ENCODE results near the gene POMC. TPM values are rescaled to one million over a fixed set of nuclear protein-coding genes. Genes with fewer than 3 reads are reported as not detected.

POMC gene
- total and polyA plus RNA-seq, 5 donors from 2014 or later = 3.8 to 9.6 (median 4.4) TPM

DNA sequence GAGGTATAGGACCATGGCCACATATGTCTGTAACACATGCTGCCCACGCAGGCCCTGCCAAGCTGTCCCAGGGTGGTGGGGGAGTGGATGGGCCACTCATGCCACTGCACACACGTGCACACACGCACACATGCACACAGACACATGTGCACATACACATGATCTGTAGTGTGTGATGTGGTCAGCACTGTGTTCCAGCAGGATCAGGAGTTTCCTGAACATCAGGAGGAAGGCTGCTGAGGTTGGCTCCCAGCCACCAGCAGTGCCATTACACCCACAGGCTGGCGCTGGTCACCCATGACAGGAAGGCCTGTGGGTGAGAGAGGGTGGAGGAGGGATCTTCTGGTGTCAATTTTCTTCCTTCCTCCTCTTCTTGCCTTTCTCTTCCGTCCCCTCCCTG, 44.7 kb downstream of the POMC start:
- Histone ChIP-seq H3K4me1 (ENCODE audit: control insufficient read depth, insufficient read depth, low read length, poor library complexity, severe bottlenecking) (no peaks in the 10 kb centered on the region), H3K4me3 (ENCODE audit: low read depth, low read length) (no peak overlapping the region), H3K36me3 (ENCODE audit: control insufficient read depth, insufficient read depth, low read length) (no peaks in the 10 kb centered on the region), H3K9me3 (ENCODE audit: control insufficient read depth in 2 of 2, low read length in 2 of 2) (no peaks in the 10 kb centered on the region), H3K27ac (ENCODE audit: insufficient read depth, low read length, poor library complexity, severe bottlenecking) (no peak overlapping the region), H3K27me3 (ENCODE audit: control insufficient read depth, insufficient read depth, low read length) (no peaks in the 10 kb centered on the region)
- ATAC-seq (ENCODE audit: low read depth in 2 of 2) (no peak), DNase-seq (no peak)
- H3K4me3 Mint-ChIP-seq = no peak overlapping the region
- peaks cover 8% of the 10 kb centered on the region for H3K27me3 Mint-ChIP-seq
- no peak overlapping the region for H3K27ac Mint-ChIP-seq
- no peaks in the 10 kb centered on the region for H3K36me3 Mint-ChIP-seq
- peaks cover 0 to 3% (median under 1%) of the 10 kb centered on the region in 4 donors for H3K4me1 Mint-ChIP-seq
- H3K9me3 Mint-ChIP-seq = peaks cover 0 to 2% (median 0%) of the 10 kb centered on the region in 7 donors

DNA sequence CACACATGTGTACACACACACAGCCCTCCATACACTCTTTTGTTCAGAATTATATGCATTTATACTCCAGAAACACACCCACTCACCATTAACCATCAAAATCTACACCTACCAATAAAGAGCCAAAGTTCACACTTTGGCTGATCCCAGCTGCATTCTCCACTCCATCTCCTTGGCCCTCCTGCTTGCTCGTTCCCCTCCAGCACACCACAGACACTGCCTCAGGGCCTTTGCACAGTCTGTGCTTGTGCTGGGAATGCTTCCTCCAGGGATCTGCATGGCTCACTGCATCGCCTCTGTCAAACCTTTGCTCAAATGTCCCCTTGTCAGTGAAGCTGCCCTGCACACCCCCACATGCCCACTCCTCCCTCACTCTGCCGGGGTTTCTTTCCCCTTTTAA, 46.0 kb downstream of the POMC start:
- Histone ChIP-seq H3K27me3 (ENCODE audit: control insufficient read depth, insufficient read depth, low read length) (no peaks in the 10 kb centered on the region), H3K36me3 (ENCODE audit: control insufficient read depth, insufficient read depth, low read length) (no peaks in the 10 kb centered on the region), H3K9me3 (ENCODE audit: control insufficient read depth in 2 of 2, low read length in 2 of 2) (no peaks in the 10 kb centered on the region), H3K4me3 (ENCODE audit: low read depth, low read length) (no peak overlapping the region), H3K27ac (ENCODE audit: insufficient read depth, low read length, poor library complexity, severe bottlenecking) (no peak overlapping the region), H3K4me1 (ENCODE audit: control insufficient read depth, insufficient read depth, low read length, poor library complexity, severe bottlenecking) (no peaks in the 10 kb centered on the region)
- Mint-ChIP-seq H3K27ac (peak overlapping the region in 1 of 3 donors; percentile 50), H3K4me3 (peak overlapping the region in 1 of 4 donors; percentile 3), H3K4me1 (peaks cover 0 to 2% (median 0%) of the 10 kb centered on the region in 4 donors), H3K9me3 (peaks cover 0 to 2% (median 0%) of the 10 kb centered on the region in 7 donors), H3K36me3 (no peaks in the 10 kb centered on the region), H3K27me3 (peaks cover 8% of the 10 kb centered on the region)
- DNase-seq (no peak), ATAC-seq (ENCODE audit: low read depth in 2 of 2) (no peak)

DNA sequence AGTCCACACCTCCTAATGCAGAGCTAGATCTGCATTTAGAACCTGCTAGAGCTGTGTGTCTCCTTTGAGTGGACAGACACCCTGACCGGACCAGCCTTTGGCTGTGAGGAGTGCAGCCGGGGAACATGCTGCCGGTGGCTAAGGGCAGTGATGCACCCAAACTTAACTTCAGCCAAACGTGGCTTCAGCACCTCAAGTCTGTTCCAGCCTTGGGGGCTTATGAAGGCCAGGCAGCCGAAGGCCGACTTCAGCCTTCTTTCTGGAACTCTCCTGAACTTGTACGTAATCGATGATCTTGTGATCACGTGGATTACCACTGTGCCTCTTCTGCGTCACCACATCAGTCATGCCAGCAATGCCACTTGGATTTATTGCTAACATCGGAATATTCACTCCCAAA, 49.1 kb downstream of the POMC start:
- no peak overlapping the region for H3K27ac Mint-ChIP-seq
- peaks cover 0 to 2% (median 0%) of the 10 kb centered on the region in 4 donors for H3K4me1 Mint-ChIP-seq
- ATAC-seq (ENCODE audit: low read depth in 2 of 2) (no peak), DNase-seq (no peak)
- no peaks in the 10 kb centered on the region for H3K27me3 ChIP-seq (ENCODE audit: control insufficient read depth, insufficient read depth, low read length)
- no peak overlapping the region for H3K4me3 ChIP-seq (ENCODE audit: low read depth, low read length)
- H3K4me3 Mint-ChIP-seq = no peak overlapping the region
- H3K27ac ChIP-seq (ENCODE audit: insufficient read depth, low read length, poor library complexity, severe bottlenecking) = no peak overlapping the region
- peaks cover 0 to 2% (median 0%) of the 10 kb centered on the region in 7 donors for H3K9me3 Mint-ChIP-seq
- no peaks in the 10 kb centered on the region for H3K36me3 ChIP-seq (ENCODE audit: control insufficient read depth, insufficient read depth, low read length)
- H3K27me3 Mint-ChIP-seq = peaks cover 15% of the 10 kb centered on the region
- H3K4me1 ChIP-seq (ENCODE audit: control insufficient read depth, insufficient read depth, low read length, poor library complexity, severe bottlenecking) = no peaks in the 10 kb centered on the region
- no peaks in the 10 kb centered on the region for H3K9me3 ChIP-seq (ENCODE audit: control insufficient read depth in 2 of 2, low read length in 2 of 2)
- no peaks in the 10 kb centered on the region for H3K36me3 Mint-ChIP-seq

DNA sequence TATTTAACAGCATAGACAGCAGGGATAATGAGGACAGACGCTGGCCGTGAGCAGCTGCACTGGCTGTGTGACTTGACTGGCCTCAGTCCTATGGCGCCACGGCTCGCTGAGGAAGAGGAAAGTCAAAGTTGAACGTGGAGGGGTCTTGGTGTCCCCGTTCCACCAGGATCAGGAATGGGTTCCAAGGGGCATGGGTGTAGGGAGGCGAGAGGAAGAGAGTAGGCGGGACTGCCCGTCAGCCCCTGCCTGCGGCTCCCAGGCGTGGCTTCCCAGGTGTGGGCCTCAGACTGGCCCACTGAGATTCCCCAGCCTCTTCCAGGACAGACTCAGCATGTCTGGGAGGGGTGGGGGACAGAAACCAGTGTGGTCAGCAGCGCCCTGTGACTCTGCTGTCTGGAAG, 51.4 kb downstream of the POMC start:
- Histone ChIP-seq H3K27me3 (ENCODE audit: control insufficient read depth, insufficient read depth, low read length) (no peaks in the 10 kb centered on the region), H3K4me3 (ENCODE audit: low read depth, low read length) (no peak overlapping the region), H3K4me1 (ENCODE audit: control insufficient read depth, insufficient read depth, low read length, poor library complexity, severe bottlenecking) (no peaks in the 10 kb centered on the region), H3K27ac (ENCODE audit: insufficient read depth, low read length, poor library complexity, severe bottlenecking) (no peak overlapping the region), H3K36me3 (ENCODE audit: control insufficient read depth, insufficient read depth, low read length) (no peaks in the 10 kb centered on the region), H3K9me3 (ENCODE audit: control insufficient read depth in 2 of 2, low read length in 2 of 2) (no peaks in the 10 kb centered on the region)
- H3K9me3 Mint-ChIP-seq = peaks cover 0 to 2% (median 0%) of the 10 kb centered on the region in 7 donors
- no peak overlapping the region for H3K4me3 Mint-ChIP-seq
- no peak for DNase-seq
- ATAC-seq (ENCODE audit: low read depth in 2 of 2) = no peak
- peaks cover 10% of the 10 kb centered on the region for H3K27me3 Mint-ChIP-seq
- H3K4me1 Mint-ChIP-seq = no peaks in the 10 kb centered on the region
- H3K36me3 Mint-ChIP-seq = no peaks in the 10 kb centered on the region
- no peak overlapping the region for H3K27ac Mint-ChIP-seq

DNA sequence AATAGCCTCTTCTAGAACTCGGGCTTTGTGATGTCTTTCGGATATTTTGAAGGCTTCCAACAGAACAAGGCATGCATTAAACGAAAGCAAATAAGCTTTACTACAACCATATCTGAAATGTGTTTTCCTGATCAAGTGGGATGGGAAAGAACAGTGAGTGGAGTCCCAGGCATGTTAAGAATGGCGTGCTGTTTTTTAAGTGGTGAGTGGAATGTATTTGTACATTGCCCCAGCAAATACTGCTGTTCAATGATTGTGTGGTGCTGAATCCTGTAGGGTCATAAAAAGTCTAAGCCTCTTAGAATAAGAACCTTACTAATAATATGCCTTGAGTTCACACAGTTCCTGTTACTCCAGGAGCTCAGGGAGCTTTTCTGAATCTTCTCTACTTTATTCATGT, 52.5 kb downstream of the POMC start:
- H3K4me1 Mint-ChIP-seq = peaks cover 0 to 5% (median 0%) of the 10 kb centered on the region in 4 donors
- Histone ChIP-seq H3K4me3 (ENCODE audit: low read depth, low read length) (no peak overlapping the region), H3K36me3 (ENCODE audit: control insufficient read depth, insufficient read depth, low read length) (no peaks in the 10 kb centered on the region), H3K27me3 (ENCODE audit: control insufficient read depth, insufficient read depth, low read length) (no peaks in the 10 kb centered on the region), H3K9me3 (ENCODE audit: control insufficient read depth in 2 of 2, low read length in 2 of 2) (no peaks in the 10 kb centered on the region), H3K27ac (ENCODE audit: insufficient read depth, low read length, poor library complexity, severe bottlenecking) (no peak overlapping the region), H3K4me1 (ENCODE audit: control insufficient read depth, insufficient read depth, low read length, poor library complexity, severe bottlenecking) (no peaks in the 10 kb centered on the region)
- no peaks in the 10 kb centered on the region for H3K36me3 Mint-ChIP-seq
- H3K27me3 Mint-ChIP-seq = peaks cover 10% of the 10 kb centered on the region
- no peak for DNase-seq
- no peak for ATAC-seq (ENCODE audit: low read depth in 2 of 2)
- no peaks in the 10 kb centered on the region for H3K9me3 Mint-ChIP-seq
- no peak overlapping the region for H3K4me3 Mint-ChIP-seq
- H3K27ac Mint-ChIP-seq = no peak overlapping the region

DNA sequence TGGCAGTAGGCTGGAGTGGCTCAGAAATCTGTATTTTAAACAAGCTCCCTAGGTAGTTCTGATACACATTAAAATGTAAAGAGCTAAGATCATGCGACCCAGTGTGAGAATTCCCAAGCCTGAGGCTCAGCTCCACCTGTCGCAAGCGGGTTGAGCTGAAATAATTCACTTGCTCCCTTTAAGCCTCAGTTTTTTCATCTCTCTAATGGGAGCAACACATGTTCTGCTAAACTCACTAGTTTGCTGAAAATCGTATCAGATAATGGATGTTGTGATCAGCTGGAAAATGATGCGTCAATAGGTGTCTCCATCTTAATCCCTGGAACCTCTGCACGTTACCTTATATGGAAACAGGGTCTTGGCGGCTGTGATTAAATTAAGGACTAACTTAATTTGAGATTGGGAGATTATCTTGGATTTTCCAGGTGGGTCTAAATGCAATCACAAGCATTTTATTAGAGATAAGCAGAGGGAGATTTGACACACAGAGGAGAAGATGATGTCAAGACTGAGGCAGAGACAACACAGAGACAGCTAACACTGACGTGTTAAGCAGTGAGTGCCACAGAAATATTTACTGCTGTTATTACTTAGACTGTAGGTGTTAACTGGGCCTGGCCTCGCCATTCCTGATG, 53.0 kb downstream of the POMC start:
- ATAC-seq (ENCODE audit: low read depth in 2 of 2) (no peak), DNase-seq (no peak)
- Mint-ChIP-seq H3K27ac (no peak overlapping the region), H3K4me1 (peaks cover 0 to 5% (median 0%) of the 10 kb centered on the region in 4 donors), H3K27me3 (peaks cover 10% of the 10 kb centered on the region), H3K36me3 (no peaks in the 10 kb centered on the region), H3K4me3 (no peak overlapping the region), H3K9me3 (no peaks in the 10 kb centered on the region)
- Histone ChIP-seq H3K36me3 (ENCODE audit: control insufficient read depth, insufficient read depth, low read length) (no peaks in the 10 kb centered on the region), H3K27ac (ENCODE audit: insufficient read depth, low read length, poor library complexity, severe bottlenecking) (no peak overlapping the region), H3K9me3 (ENCODE audit: control insufficient read depth in 2 of 2, low read length in 2 of 2) (no peaks in the 10 kb centered on the region), H3K4me1 (ENCODE audit: control insufficient read depth, insufficient read depth, low read length, poor library complexity, severe bottlenecking) (no peaks in the 10 kb centered on the region), H3K27me3 (ENCODE audit: control insufficient read depth, insufficient read depth, low read length) (no peaks in the 10 kb centered on the region), H3K4me3 (ENCODE audit: low read depth, low read length) (no peak overlapping the region)

DNA sequence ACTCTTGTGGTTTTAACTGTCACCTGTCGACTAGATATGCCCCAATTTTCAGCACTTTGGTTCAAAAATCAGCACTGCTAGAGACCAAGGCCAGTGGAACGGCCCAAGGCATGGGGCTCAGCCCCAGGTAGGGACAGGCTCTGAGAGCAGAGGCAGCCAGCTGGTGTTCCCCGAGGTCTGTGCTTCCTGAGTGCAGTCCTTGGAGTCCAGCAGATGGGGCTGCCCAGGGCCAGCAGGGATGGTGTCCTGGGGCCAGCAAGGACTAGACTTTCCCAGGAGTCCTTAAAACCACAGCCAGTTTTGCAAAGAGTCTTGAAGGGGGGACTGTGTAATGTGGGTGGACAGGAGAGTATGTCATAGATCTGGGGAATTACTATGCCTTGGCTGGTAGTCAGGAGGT, 56.3 kb downstream of the POMC start:
- Histone ChIP-seq H3K36me3 (ENCODE audit: control insufficient read depth, insufficient read depth, low read length) (no peaks in the 10 kb centered on the region), H3K27me3 (ENCODE audit: control insufficient read depth, insufficient read depth, low read length) (no peaks in the 10 kb centered on the region), H3K4me3 (ENCODE audit: low read depth, low read length) (no peak overlapping the region), H3K4me1 (ENCODE audit: control insufficient read depth, insufficient read depth, low read length, poor library complexity, severe bottlenecking) (no peaks in the 10 kb centered on the region), H3K9me3 (ENCODE audit: control insufficient read depth in 2 of 2, low read length in 2 of 2) (no peaks in the 10 kb centered on the region), H3K27ac (ENCODE audit: insufficient read depth, low read length, poor library complexity, severe bottlenecking) (no peak overlapping the region)
- ATAC-seq (ENCODE audit: low read depth in 2 of 2) (no peak), DNase-seq (no peak)
- H3K4me3 Mint-ChIP-seq = no peak overlapping the region
- peaks cover 0 to 5% (median 0%) of the 10 kb centered on the region in 4 donors for H3K4me1 Mint-ChIP-seq
- peaks cover 0 to 2% (median 0%) of the 10 kb centered on the region in 7 donors for H3K9me3 Mint-ChIP-seq
- H3K36me3 Mint-ChIP-seq = no peaks in the 10 kb centered on the region
- no peak overlapping the region for H3K27ac Mint-ChIP-seq
- peaks cover 15% of the 10 kb centered on the region for H3K27me3 Mint-ChIP-seq

Measured in CD4-positive, CD25-positive, alpha-beta regulatory T cell (primary cell).